ENCODE data around the gene UMAD1. TPM values are rescaled to one million over a fixed set of nuclear protein-coding genes. Genes with fewer than 3 reads are reported as not detected.

Gene UMAD1
- total and polyA plus RNA-seq, 2 of the 13 experiments (the other 11 are each of a cell fraction or from before 2014, with no cell fraction given) = 16.8 to 17.6 TPM

DNA sequence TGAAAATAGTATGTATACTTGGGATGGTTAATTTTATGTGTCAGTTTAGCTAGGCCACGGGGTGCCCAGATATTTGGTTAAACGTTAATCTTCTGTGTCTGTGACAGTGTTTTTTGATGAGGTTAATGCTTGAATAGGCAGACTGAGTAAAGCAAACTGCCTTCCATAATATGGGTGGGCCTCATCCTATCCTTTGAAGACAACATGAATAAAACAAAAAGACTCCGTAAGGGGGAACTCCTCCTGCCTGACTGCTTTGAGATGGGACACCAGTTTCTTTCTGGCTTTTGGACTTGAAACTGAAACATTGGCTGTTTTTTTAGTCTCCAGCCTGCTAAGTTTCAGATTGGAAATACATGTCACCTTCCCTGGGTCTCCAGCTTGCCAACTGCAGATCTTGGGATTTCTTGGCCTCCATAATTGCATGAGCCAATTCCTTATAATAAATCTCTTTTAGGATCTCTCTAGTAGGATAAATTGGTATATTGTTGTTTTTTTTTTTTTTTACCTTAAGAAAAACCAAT, 268.1 kb downstream of the UMAD1 start:
- Histone ChIP-seq H3K79me2 (ENCODE audit: insufficient read depth, low read length) (no peaks in the 10 kb centered on the region), H3K36me3 (replicated peaks in 1 of 2; ENCODE audit: control insufficient read depth in 1 of 2, insufficient read depth in 2 of 2, low read length in 2 of 2) (no peaks in the 10 kb centered on the region), H3K4me3 (replicated peaks in 1 of 3; ENCODE audit: insufficient read depth in 1 of 3, low read depth in 2 of 3, low read length in 3 of 3) (no peak overlapping the region), H2AFZ (ENCODE audit: low read length) (no peak overlapping the region), H3K4me1 (ENCODE audit: insufficient read depth, low read length) (peaks cover 19% of the 10 kb centered on the region), H3K4me2 (ENCODE audit: low read depth, low read length) (no peak overlapping the region), H3K27me3 (ENCODE audit: control insufficient read depth in 1 of 2, insufficient read depth in 2 of 2, low read length in 2 of 2) (no peaks in the 10 kb centered on the region), H3K27ac (ENCODE audit: extremely low read length, insufficient read depth, low read length) (no peak overlapping the region), H4K20me1 (ENCODE audit: insufficient read depth, low read length) (no peaks in the 10 kb centered on the region), H3K9ac (ENCODE audit: insufficient read depth, low read depth, low read length) (no peak overlapping the region), H3K9me3 (ENCODE audit: low read length) (no peaks in the 10 kb centered on the region)
- in situ Hi-C loops (cut with HindIII; ENCODE audit: extremely low pct_ligation_motif_present, low pct_unique_long_range_greater_than_20kb) (no loop called here), intact Hi-C loops (cut with micrococcal nuclease; ENCODE audit: unreplicated experiment) (no loop called here)
- no TSS peak for BruUV-seq (replicated peaks)
- FAIRE-seq (no peak), ATAC-seq (no peak), DNase-seq (ENCODE audit: low spot score) (no peak)
- ChIA-PET CTCF (ENCODE audit: low intra/inter-chr PET ratio, low total read pairs) (no interaction called here), POLR2A (no interaction called here)
- WGBS (ENCODE audit: low lambda C conversion rate) = 22% methylated on average over 3 of the region's 3 CpGs
- no peak for TF ChIP-seq ELF4 (CRISPR knock-in tag; IDR thresholded peaks at IDR 0.05; ENCODE audit: borderline replicate concordance)
- TF ChIP-seq, protein P1, sequence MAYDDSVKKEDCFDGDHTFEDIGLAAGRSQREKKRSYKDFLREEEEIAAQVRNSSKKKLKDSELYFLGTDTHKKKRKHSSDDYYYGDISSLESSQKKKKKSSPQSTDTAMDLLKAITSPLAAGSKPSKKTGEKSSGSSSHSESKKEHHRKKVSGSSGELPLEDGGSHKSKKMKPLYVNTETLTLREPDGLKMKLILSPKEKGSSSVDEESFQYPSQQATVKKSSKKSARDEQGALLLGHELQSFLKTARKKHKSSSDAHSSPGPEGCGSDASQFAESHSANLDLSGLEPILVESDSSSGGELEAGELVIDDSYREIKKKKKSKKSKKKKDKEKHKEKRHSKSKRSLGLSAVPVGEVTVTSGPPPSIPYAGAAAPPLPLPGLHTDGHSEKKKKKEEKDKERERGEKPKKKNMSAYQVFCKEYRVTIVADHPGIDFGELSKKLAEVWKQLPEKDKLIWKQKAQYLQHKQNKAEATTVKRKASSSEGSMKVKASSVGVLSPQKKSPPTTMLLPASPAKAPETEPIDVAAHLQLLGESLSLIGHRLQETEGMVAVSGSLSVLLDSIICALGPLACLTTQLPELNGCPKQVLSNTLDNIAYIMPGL (CRISPR knock-in tag; IDR thresholded peaks at IDR 0.05; ENCODE audit: borderline replicate concordance in 1 of 2, low read depth in 1 of 2) = no peak
- TF ChIP-seq, protein P2, sequence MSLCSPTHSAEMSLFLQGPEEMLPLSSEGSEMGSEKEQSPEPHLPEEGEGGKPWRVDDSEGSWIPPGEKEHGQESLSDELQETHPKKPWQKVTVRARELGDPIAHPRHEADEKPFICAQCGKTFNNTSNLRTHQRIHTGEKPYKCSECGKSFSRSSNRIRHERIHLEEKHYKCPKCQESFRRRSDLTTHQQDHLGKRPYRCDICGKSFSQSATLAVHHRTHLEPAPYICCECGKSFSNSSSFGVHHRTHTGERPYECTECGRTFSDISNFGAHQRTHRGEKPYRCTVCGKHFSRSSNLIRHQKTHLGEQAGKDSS (CRISPR knock-in tag; IDR thresholded peaks at IDR 0.05; ENCODE audit: borderline replicate concordance, low read depth) = no peak
- TF ChIP-seq, protein P3, sequence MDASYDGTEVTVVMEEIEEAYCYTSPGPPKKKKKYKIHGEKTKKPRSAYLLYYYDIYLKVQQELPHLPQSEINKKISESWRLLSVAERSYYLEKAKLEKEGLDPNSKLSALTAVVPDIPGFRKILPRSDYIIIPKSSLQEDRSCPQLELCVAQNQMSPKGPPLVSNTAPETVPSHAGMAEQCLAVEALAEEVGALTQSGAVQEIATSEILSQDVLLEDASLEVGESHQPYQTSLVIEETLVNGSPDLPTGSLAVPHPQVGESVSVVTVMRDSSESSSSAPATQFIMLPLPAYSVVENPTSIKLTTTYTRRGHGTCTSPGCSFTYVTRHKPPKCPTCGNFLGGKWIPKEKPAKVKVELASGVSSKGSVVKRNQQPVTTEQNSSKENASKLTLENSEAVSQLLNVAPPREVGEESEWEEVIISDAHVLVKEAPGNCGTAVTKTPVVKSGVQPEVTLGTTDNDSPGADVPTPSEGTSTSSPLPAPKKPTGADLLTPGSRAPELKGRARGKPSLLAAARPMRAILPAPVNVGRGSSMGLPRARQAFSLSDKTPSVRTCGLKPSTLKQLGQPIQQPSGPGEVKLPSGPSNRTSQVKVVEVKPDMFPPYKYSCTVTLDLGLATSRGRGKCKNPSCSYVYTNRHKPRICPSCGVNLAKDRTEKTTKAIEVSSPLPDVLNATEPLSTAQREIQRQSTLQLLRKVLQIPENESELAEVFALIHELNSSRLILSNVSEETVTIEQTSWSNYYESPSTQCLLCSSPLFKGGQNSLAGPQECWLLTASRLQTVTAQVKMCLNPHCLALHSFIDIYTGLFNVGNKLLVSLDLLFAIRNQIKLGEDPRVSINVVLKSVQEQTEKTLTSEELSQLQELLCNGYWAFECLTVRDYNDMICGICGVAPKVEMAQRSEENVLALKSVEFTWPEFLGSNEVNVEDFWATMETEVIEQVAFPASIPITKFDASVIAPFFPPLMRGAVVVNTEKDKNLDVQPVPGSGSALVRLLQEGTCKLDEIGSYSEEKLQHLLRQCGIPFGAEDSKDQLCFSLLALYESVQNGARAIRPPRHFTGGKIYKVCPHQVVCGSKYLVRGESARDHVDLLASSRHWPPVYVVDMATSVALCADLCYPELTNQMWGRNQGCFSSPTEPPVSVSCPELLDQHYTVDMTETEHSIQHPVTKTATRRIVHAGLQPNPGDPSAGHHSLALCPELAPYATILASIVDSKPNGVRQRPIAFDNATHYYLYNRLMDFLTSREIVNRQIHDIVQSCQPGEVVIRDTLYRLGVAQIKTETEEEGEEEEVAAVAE (CRISPR knock-in tag; IDR thresholded peaks at IDR 0.05; ENCODE audit: borderline replicate concordance) = no peak
- no peak for TF ChIP-seq ZNF570 (CRISPR knock-in tag; IDR thresholded peaks at IDR 0.05; ENCODE audit: borderline replicate concordance)
- TF ChIP-seq RXRA (CRISPR knock-in tag; IDR thresholded peaks at IDR 0.05) = no peak
- TF ChIP-seq, protein P4, sequence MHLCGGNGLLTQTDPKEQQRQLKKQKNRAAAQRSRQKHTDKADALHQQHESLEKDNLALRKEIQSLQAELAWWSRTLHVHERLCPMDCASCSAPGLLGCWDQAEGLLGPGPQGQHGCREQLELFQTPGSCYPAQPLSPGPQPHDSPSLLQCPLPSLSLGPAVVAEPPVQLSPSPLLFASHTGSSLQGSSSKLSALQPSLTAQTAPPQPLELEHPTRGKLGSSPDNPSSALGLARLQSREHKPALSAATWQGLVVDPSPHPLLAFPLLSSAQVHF (CRISPR knock-in tag; IDR thresholded peaks at IDR 0.05) = no peak
- TF ChIP-seq, protein P5, sequence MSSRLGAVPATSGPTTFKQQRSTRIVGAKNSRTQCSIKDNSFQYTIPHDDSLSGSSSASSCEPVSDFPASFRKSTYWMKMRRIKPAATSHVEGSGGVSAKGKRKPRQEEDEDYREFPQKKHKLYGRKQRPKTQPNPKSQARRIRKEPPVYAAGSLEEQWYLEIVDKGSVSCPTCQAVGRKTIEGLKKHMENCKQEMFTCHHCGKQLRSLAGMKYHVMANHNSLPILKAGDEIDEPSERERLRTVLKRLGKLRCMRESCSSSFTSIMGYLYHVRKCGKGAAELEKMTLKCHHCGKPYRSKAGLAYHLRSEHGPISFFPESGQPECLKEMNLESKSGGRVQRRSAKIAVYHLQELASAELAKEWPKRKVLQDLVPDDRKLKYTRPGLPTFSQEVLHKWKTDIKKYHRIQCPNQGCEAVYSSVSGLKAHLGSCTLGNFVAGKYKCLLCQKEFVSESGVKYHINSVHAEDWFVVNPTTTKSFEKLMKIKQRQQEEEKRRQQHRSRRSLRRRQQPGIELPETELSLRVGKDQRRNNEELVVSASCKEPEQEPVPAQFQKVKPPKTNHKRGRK (CRISPR knock-in tag; IDR thresholded peaks at IDR 0.05) = no peak
- TF ChIP-seq, protein P6, sequence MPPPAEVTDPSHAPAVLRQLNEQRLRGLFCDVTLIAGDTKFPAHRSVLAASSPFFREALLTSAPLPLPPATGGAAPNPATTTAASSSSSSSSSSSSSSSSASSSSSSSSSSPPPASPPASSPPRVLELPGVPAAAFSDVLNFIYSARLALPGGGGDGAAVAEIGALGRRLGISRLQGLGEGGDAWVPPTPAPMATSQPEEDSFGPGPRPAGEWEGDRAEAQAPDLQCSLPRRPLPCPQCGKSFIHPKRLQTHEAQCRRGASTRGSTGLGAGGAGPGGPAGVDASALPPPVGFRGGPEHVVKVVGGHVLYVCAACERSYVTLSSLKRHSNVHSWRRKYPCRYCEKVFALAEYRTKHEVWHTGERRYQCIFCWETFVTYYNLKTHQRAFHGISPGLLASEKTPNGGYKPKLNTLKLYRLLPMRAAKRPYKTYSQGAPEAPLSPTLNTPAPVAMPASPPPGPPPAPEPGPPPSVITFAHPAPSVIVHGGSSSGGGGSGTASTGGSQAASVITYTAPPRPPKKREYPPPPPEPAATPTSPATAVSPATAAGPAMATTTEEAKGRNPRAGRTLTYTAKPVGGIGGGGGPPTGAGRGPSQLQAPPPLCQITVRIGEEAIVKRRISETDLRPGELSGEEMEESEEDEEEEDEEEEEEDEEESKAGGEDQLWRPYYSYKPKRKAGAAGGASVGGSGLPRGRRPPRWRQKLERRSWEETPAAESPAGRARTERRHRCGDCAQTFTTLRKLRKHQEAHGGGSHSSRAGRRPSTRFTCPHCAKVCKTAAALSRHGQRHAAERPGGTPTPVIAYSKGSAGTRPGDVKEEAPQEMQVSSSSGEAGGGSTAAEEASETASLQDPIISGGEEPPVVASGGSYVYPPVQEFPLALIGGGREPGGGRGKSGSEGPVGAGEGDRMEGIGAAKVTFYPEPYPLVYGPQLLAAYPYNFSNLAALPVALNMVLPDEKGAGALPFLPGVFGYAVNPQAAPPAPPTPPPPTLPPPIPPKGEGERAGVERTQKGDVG (CRISPR knock-in tag; IDR thresholded peaks at IDR 0.05; ENCODE audit: borderline replicate concordance) = no peak
- TF ChIP-seq ZNF644 (CRISPR knock-in tag; IDR thresholded peaks at IDR 0.05; ENCODE audit: low read depth) = no peak
